Colonic mucosa (tissue), 4 donors: ENCODE data around the gene NPBWR2. TPM values are rescaled to one million over a fixed set of nuclear protein-coding genes. Genes with fewer than 3 reads are reported as not detected.
"Not testable (repeated sequence)": the region's sequence is repeated elsewhere in the genome, so short reads cannot be mapped to it uniquely, and the experiment has no call there.

Experiments used
- DNase-seq: peaks from one replicate; pipeline ENCODE4 v3.0.0-alpha.2; 2020
- H3K27ac ChIP-seq: fragments of 200-600 bp; one replicate; pipeline ENCODE4 v1.8.0; 2021
- H3K27me3 ChIP-seq: fragments of 200-600 bp; one replicate; pipeline ENCODE4 v1.8.0; 2021
- H3K36me3 ChIP-seq: fragments of 200-600 bp; one replicate; pipeline ENCODE4 v1.8.0; 2021
- H3K4me1 ChIP-seq: fragments of 200-600 bp; one replicate; pipeline ENCODE4 v1.8.0; 2021; ENCODE audit warnings: mild to moderate bottlenecking
- H3K4me3 ChIP-seq: fragments of 200-600 bp; one replicate; pipeline ENCODE4 v1.8.0; 2021
- H3K9ac ChIP-seq, 2 donors: one replicate each; pipeline ENCODE4 v1.7.0; 2013; ENCODE audit warnings: control low read depth in 2 of 2, low read depth in 2 of 2, low read length in 2 of 2
- H3K9me3 ChIP-seq: fragments of 200-600 bp; one replicate; pipeline ENCODE4 v1.8.0; 2021
- intact Hi-C: fragments of 100-400 bp; cut with DNase I; formaldehyde crosslinking; loops from one replicate; pipeline ENCODE4 v1.14.1; 2022
- total RNA-seq, 2 donors: library from RNA; stranded (reverse); fragmentation: NEBNext Ultra II Directional in 1 of 2; extraction: Animal tissue kit (Norgen Biotek cat#: 25700) in 1 of 2; gene quantifications; one replicate each; pipeline ENCODE4 v1.2.1, GENCODE V29; 2021
- TF ChIP-seq, protein P1 (sequence below): fragments of 200-600 bp; IDR thresholded peaks from one replicate; pipeline ENCODE4 v1.8.0; 2022; ENCODE audit warnings: antibody characterized with exemption, mild to moderate bottlenecking
- donor health status: healthy.
- donor health status: DM: no; HTN: no; CAD: no.
- donor health status: DM: no; HTN: no; CAD: no.

NPBWR2 gene
- total RNA-seq, 2 donors from 2014 or later: not detected

DNA sequence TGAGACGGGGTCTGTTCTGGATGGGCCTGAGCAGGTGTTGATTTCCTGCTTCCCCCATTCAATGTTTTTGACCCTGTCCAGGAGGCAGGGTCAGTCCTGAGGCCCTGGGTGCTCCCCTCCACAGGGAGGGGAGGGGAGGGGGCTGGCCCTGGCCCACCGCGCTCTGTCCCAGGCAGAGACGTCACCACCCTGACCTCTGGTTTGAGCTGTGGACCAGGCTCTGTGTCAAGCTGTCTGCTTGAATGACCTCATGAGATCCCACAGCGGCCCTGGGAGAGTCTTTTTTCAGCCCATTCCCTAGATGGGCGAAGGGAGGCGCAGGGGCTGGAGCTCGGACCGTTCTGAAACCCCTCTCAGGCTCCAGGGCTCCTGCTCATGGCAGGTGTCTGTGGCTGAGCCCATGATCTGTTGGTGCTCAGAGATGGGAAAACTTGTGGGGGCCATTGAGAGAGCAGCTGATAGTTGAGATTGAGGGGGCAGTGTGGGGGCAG is 14.3 kb downstream of the NPBWR2 start:
- Histone ChIP-seq H3K9ac (no peak overlapping the region), H3K27me3 (no peaks in the 10 kb centered on the region), H3K36me3 (no peaks in the 10 kb centered on the region), H3K27ac (no peak overlapping the region), H3K9me3 (no peaks in the 10 kb centered on the region), H3K4me3 (no peak overlapping the region), H3K4me1 (no peaks in the 10 kb centered on the region)
- DNase-seq: no peak
- TF ChIP-seq, protein P1, sequence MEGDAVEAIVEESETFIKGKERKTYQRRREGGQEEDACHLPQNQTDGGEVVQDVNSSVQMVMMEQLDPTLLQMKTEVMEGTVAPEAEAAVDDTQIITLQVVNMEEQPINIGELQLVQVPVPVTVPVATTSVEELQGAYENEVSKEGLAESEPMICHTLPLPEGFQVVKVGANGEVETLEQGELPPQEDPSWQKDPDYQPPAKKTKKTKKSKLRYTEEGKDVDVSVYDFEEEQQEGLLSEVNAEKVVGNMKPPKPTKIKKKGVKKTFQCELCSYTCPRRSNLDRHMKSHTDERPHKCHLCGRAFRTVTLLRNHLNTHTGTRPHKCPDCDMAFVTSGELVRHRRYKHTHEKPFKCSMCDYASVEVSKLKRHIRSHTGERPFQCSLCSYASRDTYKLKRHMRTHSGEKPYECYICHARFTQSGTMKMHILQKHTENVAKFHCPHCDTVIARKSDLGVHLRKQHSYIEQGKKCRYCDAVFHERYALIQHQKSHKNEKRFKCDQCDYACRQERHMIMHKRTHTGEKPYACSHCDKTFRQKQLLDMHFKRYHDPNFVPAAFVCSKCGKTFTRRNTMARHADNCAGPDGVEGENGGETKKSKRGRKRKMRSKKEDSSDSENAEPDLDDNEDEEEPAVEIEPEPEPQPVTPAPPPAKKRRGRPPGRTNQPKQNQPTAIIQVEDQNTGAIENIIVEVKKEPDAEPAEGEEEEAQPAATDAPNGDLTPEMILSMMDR: no peak
- intact Hi-C loops: no loop called here

DNA sequence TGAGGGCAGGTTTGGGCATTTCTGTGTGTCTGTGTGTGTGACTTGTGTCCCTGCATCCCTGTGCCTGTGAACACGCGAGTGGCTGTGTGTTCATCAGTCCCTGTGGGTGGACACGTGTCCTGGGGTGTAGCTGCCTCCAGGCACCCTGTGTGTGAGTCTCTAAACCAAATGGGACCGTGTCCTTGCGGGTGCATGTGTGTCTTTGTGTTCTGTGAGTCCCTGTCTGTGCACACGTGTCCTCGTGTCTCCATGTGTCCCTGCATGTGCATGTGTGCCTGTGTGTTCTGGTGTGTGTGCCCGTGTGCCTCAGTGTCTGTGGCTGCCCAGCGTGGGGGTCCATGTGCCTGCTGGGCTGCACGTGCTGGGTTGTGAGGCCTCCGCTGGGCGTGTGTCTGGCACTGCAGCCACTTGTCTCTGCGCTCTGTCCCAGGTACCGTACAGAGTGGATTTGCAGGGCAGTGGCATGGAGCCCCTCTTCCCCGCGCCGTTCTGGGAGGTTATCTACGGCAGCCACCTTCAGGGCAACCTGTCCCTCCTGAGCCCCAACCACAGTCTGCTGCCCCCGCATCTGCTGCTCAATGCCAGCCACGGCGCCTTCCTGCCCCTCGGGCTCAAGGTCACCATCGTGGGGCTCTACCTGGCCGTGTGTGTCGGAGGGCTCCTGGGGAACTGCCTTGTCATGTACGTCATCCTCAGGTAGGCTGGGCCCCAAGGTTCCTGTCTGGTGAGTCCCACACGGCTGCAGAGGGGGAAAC is 14.9 kb downstream of the NPBWR2 start:
- Histone ChIP-seq H3K4me1 (no peaks in the 10 kb centered on the region), H3K36me3 (no peaks in the 10 kb centered on the region), H3K9ac (no peak overlapping the region), H3K27ac (no peak overlapping the region), H3K27me3 (no peaks in the 10 kb centered on the region), H3K9me3 (no peaks in the 10 kb centered on the region), H3K4me3 (no peak overlapping the region)
- no peak for DNase-seq
- intact Hi-C loops: no loop called here
- TF ChIP-seq, protein P1: no peak

DNA sequence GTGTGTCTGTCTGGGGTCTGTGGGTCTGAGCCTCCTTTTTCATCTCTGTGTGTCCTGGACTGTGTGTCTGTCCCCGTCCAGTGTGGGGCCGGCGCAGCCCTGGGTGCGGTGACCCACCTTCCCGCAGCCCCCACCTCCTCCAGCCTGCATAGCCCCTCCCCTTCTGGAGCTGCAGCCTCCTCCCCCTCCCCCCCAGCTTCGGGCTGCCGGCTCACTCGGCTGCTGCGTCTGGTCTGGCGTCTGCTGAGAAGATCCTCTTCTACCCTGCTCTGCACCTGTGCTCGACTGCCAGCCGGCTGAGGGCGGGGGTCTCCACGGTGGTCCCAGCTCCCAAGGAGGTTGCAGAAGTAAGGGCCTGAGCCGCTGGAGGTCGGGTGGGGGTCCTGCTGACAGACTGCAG is 15.6 kb downstream of the NPBWR2 start:
- DNase-seq: no peak
- Histone ChIP-seq H3K9ac (no peak overlapping the region), H3K9me3 (no peaks in the 10 kb centered on the region), H3K27me3 (no peaks in the 10 kb centered on the region), H3K4me1 (no peaks in the 10 kb centered on the region), H3K36me3 (no peaks in the 10 kb centered on the region), H3K4me3 (no peak overlapping the region), H3K27ac (no peak overlapping the region)
- intact Hi-C loops: no loop called here
- TF ChIP-seq, protein P1: no peak

DNA sequence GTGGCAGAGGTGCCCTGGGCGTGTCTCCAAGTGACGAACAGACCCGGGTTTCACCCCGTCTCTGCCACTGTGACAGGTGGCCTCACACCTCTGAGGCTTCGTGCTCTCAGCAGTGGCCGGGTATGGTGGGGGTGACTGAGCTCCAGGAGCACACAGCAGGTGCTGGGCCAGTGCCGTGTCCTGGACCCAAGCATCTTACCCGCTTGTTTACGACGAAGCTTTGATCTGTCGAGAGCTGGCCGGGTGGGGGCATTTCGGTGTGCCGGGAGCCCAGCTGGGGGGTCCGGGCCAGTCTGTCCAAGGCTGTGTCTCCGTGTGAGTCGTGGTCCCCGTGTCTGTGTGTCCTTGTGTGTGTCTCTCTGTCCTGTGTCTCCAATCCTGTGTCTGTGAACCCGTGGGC is 16.0 kb downstream of the NPBWR2 start:
- Histone ChIP-seq H3K27ac (no peak overlapping the region), H3K4me3 (no peak overlapping the region), H3K4me1 (no peaks in the 10 kb centered on the region), H3K36me3 (no peaks in the 10 kb centered on the region), H3K9me3 (no peaks in the 10 kb centered on the region), H3K9ac (no peak overlapping the region), H3K27me3 (no peaks in the 10 kb centered on the region)
- TF ChIP-seq, protein P1: no peak
- DNase-seq: no peak
- intact Hi-C loops: no loop called here

DNA sequence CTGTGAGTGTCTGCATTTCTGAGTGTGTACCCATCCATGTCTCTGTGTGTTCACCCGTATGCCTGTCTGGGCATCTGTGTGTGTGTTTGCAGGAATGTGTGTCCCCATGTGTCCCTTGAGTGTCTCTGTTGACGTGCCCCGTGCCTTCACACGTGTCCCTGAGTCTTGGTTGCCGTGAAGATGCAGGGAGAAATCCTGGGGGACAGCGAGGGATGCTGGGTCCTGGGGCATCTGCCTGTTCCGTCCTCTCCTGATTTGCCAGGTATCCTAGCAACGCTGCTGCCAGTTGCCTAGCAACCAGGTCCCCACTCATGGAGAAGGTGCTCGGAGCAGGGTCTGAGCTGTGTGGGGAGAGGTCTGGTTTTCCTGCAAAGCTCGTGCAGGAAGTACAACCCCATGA is 17.2 kb downstream of the NPBWR2 start:
- DNase-seq: no peak
- Histone ChIP-seq H3K27ac (no peak overlapping the region), H3K9ac (no peak overlapping the region), H3K36me3 (no peaks in the 10 kb centered on the region), H3K4me1 (no peaks in the 10 kb centered on the region), H3K4me3 (no peak overlapping the region), H3K9me3 (no peaks in the 10 kb centered on the region), H3K27me3 (peaks cover 1% of the 10 kb centered on the region)
- TF ChIP-seq, protein P1: no peak
- intact Hi-C loops: no loop called here

DNA sequence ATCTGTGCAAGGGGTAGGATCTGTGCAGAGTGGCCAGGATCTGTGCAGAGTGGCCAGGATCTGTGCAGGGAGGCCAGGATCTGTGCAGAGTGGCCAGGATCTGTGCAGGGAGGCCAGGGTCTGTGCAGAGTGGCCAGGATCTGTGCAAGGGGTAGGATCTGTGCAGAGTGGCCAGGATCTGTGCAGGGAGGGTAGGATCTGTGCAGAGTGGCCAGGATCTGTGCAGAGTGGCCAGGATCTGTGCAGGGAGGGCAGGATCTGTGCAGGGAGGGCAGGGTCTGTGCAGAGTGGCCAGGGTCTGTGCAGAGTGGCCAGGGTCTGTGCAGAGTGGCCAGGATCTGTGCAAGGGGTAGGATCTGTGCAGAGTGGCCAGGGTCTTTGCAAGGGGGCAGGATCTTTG is 18.8 kb downstream of the NPBWR2 start:
- H3K9me3 ChIP-seq, H3K9ac ChIP-seq, DNase-seq, H3K36me3 ChIP-seq, H3K4me3 ChIP-seq, H3K4me1 ChIP-seq, intact Hi-C loops, H3K27ac ChIP-seq: not testable (repeated sequence)
- peaks cover 17% of the 10 kb centered on the region for H3K27me3 ChIP-seq

DNA sequence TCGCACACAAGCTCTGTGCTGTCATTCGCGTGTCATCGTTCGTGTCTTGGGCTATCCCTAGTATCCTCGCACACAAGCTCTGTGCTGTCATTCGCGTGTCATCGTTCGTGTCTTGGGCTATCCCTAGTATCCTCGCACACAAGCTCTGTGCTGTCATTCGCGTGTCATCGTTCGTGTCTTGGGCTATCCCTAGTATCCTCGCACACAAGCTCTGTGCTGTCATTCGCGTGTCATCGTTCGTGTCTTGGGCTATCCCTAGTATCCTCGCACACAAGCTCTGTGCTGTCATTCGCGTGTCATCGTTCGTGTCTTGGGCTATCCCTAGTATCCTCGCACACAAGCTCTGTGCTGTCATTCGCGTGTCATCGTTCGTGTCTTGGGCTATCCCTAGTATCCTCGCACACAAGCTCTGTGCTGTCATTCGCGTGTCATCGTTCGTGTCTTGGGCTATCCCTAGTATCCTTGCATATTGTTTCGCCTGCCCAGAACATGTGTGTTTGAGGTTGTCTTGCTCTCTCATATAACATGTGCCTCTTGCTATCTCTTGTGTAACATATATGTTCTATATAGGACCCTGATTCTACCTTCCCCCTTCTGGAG is 20.0 kb downstream of the NPBWR2 start:
- H3K9ac ChIP-seq, intact Hi-C loops, H3K4me1 ChIP-seq, H3K4me3 ChIP-seq, DNase-seq, H3K9me3 ChIP-seq, H3K36me3 ChIP-seq, H3K27ac ChIP-seq: not testable (repeated sequence)
- peaks cover 19% of the 10 kb centered on the region for H3K27me3 ChIP-seq
